ENCODE results near the gene ARL15. TPM values are rescaled to one million over a fixed set of nuclear protein-coding genes. Genes with fewer than 3 reads are reported as not detected.

Gene ARL15
- total RNA-seq, 4 donors from 2014 or later, result 19.9 to 57.0 (median 36.9) TPM

DNA sequence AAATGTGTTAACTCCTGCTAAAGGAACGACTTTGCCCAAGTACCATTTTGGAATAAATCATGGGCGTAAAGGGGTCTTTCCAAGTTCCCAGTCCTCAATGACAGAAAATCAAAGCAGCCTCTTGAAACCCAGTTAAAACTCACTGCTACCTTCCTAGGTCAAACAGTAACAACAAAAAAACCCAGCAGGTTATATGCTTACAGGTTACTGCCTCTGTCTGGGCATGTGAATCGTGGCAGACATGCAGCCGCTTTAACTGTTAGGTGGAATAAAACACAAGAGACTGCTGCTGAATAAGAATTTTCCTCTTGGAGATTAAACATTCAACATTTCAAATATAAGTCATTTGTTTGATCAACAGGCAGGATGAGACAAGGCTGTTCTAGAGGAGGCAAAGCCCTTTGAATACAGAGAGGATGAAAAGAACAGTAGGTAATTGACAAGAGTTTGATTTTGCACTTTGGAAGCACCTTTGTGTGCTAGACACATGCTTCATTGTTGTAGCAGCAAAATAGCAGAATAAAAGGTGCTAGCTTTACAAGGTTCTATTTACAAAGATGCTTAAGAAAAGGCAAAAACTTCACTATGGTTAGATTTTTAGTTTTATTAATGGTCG, 430.6 kb downstream of the ARL15 start:
- no peak for TF ChIP-seq POLR2AphosphoS5 (IDR thresholded peaks at IDR 0.05)
- TF ChIP-seq, protein P1, sequence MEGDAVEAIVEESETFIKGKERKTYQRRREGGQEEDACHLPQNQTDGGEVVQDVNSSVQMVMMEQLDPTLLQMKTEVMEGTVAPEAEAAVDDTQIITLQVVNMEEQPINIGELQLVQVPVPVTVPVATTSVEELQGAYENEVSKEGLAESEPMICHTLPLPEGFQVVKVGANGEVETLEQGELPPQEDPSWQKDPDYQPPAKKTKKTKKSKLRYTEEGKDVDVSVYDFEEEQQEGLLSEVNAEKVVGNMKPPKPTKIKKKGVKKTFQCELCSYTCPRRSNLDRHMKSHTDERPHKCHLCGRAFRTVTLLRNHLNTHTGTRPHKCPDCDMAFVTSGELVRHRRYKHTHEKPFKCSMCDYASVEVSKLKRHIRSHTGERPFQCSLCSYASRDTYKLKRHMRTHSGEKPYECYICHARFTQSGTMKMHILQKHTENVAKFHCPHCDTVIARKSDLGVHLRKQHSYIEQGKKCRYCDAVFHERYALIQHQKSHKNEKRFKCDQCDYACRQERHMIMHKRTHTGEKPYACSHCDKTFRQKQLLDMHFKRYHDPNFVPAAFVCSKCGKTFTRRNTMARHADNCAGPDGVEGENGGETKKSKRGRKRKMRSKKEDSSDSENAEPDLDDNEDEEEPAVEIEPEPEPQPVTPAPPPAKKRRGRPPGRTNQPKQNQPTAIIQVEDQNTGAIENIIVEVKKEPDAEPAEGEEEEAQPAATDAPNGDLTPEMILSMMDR (IDR thresholded peaks at IDR 0.05), result no peak
- TF ChIP-seq EP300 (IDR thresholded peaks at IDR 0.05), result no peak
- no peak for TF ChIP-seq POLR2A (IDR thresholded peaks at IDR 0.05)
- Histone ChIP-seq H3K36me3 (no peaks in the 10 kb centered on the region), H3K27ac (no peak overlapping the region), H3K27me3 (no peaks in the 10 kb centered on the region), H3K4me1 (no peaks in the 10 kb centered on the region), H3K4me3 (no peak overlapping the region), H3K9me3 (no peaks in the 10 kb centered on the region)
- WGBS, result 94% methylated on average over 5 of the region's 5 CpGs
- no peak for DNase-seq (ENCODE audit: low spot score in 2 of 2)

DNA sequence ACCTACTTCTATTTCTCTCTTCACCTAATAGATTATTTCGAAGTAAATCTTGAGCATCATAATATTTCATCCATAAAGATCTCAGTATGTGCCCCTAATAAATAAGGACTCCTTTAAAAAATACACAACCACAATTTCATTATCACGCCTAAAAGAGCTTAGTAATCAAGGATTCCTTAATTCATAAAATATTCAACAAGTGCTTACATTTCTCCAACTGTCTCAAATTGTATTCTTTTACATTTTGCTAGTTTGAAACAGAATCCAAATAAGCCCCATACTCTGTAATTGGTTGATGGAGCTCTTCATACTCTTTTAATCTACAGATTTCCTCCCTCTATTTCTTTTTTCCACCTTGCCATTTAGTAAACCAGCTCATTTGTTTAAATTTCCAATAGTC, 432.4 kb downstream of the ARL15 start:
- Histone ChIP-seq H3K27ac (no peak overlapping the region), H3K4me3 (no peak overlapping the region), H3K27me3 (no peaks in the 10 kb centered on the region), H3K36me3 (no peaks in the 10 kb centered on the region), H3K9me3 (no peaks in the 10 kb centered on the region), H3K4me1 (no peaks in the 10 kb centered on the region)
- TF ChIP-seq POLR2A (IDR thresholded peaks at IDR 0.05), result no peak
- no peak for TF ChIP-seq EP300 (IDR thresholded peaks at IDR 0.05)
- TF ChIP-seq POLR2AphosphoS5 (IDR thresholded peaks at IDR 0.05), result no peak
- TF ChIP-seq, protein P1 (IDR thresholded peaks at IDR 0.05), result no peak
- WGBS, result 92% methylated on average over 2 of the region's 2 CpGs
- DNase-seq (ENCODE audit: low spot score in 2 of 2), result no peak

DNA sequence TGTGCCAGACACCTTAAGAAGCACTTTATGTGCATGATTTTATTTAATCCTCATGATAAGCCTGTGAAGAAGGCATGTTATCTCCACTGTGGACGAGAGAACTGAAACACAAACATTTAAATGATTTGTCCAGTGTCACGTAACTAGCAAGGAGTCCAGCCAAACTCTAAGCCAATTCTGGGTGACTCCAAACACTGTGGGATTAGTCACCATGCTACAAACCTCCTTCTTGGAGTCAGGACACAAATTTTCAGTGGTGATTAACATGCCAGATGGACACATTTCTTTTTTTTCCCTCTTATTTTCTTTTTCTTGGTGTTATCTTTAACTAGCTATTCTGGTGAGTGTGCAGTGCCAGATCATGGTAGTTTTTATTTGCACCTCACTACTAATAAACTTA, 433.1 kb downstream of the ARL15 start:
- no peaks in the 10 kb centered on the region for H3K4me1 ChIP-seq
- H3K9me3 ChIP-seq, result no peaks in the 10 kb centered on the region
- no peak overlapping the region for H3K27ac ChIP-seq
- TF ChIP-seq EP300 (IDR thresholded peaks at IDR 0.05) (no peak), POLR2AphosphoS5 (IDR thresholded peaks at IDR 0.05) (no peak), POLR2A (IDR thresholded peaks at IDR 0.05) (no peak)
- TF ChIP-seq, protein P1 (IDR thresholded peaks at IDR 0.05), result no peak
- DNase-seq (ENCODE audit: low spot score in 2 of 2), result no peak
- H3K4me3 ChIP-seq, result no peak overlapping the region
- no peaks in the 10 kb centered on the region for H3K36me3 ChIP-seq
- no peaks in the 10 kb centered on the region for H3K27me3 ChIP-seq
- WGBS, result 67% methylated on average over 2 of the region's 2 CpGs

DNA sequence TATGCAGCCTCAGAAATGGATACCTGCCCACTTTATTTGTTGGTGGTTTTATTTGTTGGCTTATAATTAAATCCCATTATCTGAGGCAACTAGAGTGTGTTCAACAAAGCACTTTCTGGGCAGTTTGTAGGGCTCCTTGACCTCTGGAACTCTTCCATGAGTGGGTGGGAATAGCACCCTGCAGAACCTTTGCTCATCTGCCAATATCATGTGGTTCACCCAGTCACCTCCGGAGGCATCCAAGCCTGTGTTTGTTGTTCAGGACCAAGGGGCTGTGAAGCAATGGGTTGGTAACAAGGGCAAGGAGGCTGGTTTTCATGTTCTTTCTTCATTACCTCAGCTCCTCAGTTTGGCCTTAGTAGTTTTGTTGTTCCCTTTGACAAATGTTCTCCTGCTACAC, 436.0 kb downstream of the ARL15 start:
- no peak overlapping the region for H3K27ac ChIP-seq
- H3K27me3 ChIP-seq, result no peaks in the 10 kb centered on the region
- H3K9me3 ChIP-seq, result no peaks in the 10 kb centered on the region
- TF ChIP-seq POLR2A (IDR thresholded peaks at IDR 0.05) (no peak), POLR2AphosphoS5 (IDR thresholded peaks at IDR 0.05) (no peak), EP300 (IDR thresholded peaks at IDR 0.05) (no peak)
- TF ChIP-seq, protein P1 (IDR thresholded peaks at IDR 0.05), result no peak
- 88% methylated on average over 1 of the region's 1 CpG for WGBS
- no peak for DNase-seq (ENCODE audit: low spot score in 2 of 2)
- no peak overlapping the region for H3K4me3 ChIP-seq
- no peaks in the 10 kb centered on the region for H3K4me1 ChIP-seq
- H3K36me3 ChIP-seq, result no peaks in the 10 kb centered on the region

DNA sequence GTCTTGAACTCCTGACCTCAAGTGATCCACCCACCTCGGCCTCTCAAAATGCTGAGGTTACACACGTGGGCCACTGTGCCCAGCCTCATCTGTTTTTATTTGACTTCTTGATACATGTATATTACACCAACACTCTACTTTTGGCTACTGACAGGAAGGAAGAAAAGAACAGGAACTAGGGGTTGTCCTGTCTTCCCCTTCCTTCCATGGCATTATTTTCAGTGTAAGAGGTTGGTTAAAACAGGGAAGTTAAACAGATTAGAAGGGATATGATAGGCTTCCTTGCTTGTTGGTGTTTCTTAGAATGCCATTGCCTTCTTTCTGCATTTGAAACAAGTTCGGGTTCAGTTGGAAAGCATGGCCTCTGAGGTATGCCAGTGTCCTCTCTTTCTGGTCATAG, 437.1 kb downstream of the ARL15 start:
- Histone ChIP-seq H3K4me3 (no peak overlapping the region), H3K36me3 (no peaks in the 10 kb centered on the region)
- 78% methylated on average over 3 of the region's 3 CpGs for WGBS

More for the DNA sequence above, 437.1 kb downstream of the ARL15 start:
- Histone ChIP-seq H3K4me1 (no peaks in the 10 kb centered on the region), H3K27ac (no peak overlapping the region), H3K27me3 (no peaks in the 10 kb centered on the region), H3K9me3 (no peaks in the 10 kb centered on the region)
- DNase-seq (ENCODE audit: low spot score in 2 of 2), result no peak
- no peak for TF ChIP-seq EP300 (IDR thresholded peaks at IDR 0.05)
- TF ChIP-seq, protein P1 (IDR thresholded peaks at IDR 0.05), result no peak
- TF ChIP-seq POLR2A (IDR thresholded peaks at IDR 0.05), result no peak
- no peak for TF ChIP-seq POLR2AphosphoS5 (IDR thresholded peaks at IDR 0.05)
